ENCODE measurements around the gene ATP8B1.

GRCh38 chr18:57709335-57709734, 93.8 kb downstream of the ATP8B1 start:
- no peak for TF ChIP-seq POLR2A (IDR thresholded peaks at IDR 0.05; ENCODE audit: extremely low read depth, insufficient read length)
- no peak for TF ChIP-seq CTCF (IDR thresholded peaks at IDR 0.05; ENCODE audit: low read depth, low read length)
- no peak for TF ChIP-seq MYC (IDR thresholded peaks at IDR 0.05; ENCODE audit: low read depth, low read length)
- no peak for TF ChIP-seq MAX (IDR thresholded peaks at IDR 0.05; ENCODE audit: low read depth, low read length)

All from NB4 (cell line).